ENCODE measurements around the gene ATG4D.

DNA sequence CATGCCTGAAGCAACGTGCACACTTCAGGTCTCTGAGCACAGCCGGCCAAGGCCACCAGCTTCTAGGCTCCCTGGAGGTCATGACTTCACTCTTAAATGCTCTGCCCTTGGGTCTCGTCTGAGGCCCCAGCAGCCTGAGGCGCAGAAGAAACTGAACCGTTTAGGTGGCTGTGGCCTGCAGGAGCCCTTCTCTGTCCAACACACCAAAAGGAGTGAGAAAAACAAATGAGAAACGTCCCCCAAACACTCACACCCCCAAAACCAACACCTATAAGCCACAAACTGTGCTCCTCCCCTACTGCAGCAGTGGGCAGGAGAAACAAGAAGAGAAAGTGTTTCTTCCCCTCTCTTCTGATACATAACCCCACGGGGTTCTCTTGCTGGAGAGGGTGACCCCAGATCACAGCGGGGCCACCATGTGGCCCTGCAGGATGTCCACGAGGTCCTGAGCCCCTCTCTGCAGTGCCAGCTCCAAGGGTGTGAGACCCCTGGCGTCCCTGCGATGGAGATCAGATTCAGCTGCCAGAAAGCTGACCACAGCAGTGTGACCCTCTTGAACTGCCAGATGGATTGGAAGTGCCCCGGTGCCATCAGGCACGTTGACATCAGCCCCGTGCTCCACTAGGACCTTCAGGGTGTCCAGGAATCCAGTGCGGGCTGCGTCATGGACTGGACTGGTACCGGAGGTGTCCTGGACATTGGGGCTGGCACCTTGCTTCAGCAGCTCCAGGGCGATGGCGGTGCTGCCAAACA, 23.1 kb downstream of the ATG4D start:
- TF ChIP-seq, protein P1, sequence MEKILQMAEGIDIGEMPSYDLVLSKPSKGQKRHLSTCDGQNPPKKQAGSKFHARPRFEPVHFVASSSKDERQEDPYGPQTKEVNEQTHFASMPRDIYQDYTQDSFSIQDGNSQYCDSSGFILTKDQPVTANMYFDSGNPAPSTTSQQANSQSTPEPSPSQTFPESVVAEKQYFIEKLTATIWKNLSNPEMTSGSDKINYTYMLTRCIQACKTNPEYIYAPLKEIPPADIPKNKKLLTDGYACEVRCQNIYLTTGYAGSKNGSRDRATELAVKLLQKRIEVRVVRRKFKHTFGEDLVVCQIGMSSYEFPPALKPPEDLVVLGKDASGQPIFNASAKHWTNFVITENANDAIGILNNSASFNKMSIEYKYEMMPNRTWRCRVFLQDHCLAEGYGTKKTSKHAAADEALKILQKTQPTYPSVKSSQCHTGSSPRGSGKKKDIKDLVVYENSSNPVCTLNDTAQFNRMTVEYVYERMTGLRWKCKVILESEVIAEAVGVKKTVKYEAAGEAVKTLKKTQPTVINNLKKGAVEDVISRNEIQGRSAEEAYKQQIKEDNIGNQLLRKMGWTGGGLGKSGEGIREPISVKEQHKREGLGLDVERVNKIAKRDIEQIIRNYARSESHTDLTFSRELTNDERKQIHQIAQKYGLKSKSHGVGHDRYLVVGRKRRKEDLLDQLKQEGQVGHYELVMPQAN (conservative IDR thresholded peaks at IDR 0.05) = no peak
- TF ChIP-seq, protein P2, sequence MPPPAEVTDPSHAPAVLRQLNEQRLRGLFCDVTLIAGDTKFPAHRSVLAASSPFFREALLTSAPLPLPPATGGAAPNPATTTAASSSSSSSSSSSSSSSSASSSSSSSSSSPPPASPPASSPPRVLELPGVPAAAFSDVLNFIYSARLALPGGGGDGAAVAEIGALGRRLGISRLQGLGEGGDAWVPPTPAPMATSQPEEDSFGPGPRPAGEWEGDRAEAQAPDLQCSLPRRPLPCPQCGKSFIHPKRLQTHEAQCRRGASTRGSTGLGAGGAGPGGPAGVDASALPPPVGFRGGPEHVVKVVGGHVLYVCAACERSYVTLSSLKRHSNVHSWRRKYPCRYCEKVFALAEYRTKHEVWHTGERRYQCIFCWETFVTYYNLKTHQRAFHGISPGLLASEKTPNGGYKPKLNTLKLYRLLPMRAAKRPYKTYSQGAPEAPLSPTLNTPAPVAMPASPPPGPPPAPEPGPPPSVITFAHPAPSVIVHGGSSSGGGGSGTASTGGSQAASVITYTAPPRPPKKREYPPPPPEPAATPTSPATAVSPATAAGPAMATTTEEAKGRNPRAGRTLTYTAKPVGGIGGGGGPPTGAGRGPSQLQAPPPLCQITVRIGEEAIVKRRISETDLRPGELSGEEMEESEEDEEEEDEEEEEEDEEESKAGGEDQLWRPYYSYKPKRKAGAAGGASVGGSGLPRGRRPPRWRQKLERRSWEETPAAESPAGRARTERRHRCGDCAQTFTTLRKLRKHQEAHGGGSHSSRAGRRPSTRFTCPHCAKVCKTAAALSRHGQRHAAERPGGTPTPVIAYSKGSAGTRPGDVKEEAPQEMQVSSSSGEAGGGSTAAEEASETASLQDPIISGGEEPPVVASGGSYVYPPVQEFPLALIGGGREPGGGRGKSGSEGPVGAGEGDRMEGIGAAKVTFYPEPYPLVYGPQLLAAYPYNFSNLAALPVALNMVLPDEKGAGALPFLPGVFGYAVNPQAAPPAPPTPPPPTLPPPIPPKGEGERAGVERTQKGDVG (CRISPR knock-in tag; IDR thresholded peaks at IDR 0.05) = no peak
- no peak for TF ChIP-seq CREB1 (IDR thresholded peaks at IDR 0.05; ENCODE audit: low read depth)
- TF ChIP-seq, protein P3, sequence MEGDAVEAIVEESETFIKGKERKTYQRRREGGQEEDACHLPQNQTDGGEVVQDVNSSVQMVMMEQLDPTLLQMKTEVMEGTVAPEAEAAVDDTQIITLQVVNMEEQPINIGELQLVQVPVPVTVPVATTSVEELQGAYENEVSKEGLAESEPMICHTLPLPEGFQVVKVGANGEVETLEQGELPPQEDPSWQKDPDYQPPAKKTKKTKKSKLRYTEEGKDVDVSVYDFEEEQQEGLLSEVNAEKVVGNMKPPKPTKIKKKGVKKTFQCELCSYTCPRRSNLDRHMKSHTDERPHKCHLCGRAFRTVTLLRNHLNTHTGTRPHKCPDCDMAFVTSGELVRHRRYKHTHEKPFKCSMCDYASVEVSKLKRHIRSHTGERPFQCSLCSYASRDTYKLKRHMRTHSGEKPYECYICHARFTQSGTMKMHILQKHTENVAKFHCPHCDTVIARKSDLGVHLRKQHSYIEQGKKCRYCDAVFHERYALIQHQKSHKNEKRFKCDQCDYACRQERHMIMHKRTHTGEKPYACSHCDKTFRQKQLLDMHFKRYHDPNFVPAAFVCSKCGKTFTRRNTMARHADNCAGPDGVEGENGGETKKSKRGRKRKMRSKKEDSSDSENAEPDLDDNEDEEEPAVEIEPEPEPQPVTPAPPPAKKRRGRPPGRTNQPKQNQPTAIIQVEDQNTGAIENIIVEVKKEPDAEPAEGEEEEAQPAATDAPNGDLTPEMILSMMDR (IDR thresholded peaks at IDR 0.05 in 2 of 3, conservative IDR thresholded peaks at IDR 0.05 in 1 of 3; ENCODE audit: control insufficient read depth in 2 of 3, extremely low read depth in 1 of 3, insufficient read depth in 1 of 3, low read depth in 3 of 3, low read length in 3 of 3) = no peak

Measured in GM12878 (cell line).